Stomach (tissue), 9 donors: Measurements from ENCODE around the gene MCOLN3. TPM values are rescaled to one million over a fixed set of nuclear protein-coding genes. Genes with fewer than 3 reads are reported as not detected.
"Not testable (repeated sequence)": the region's sequence is repeated elsewhere in the genome, so short reads cannot be mapped to it uniquely, and the experiment has no call there.

Experiments
- DNase-seq, 2 donors: peaks; one replicate each; pipeline versions ENCODE4 v3.0.0 to v3.0.0-alpha.2; 2013 to 2019
- H3K27ac ChIP-seq, 5 donors: fragments of 200-600 bp in 4 of 5; sonication (generic) in 4 of 5; one replicate each; pipeline ENCODE4 v1.5.1; 2013 to 2019; ENCODE audit warnings: mild to moderate bottlenecking in 1 of 5, moderate library complexity in 1 of 5
- H3K27me3 ChIP-seq, 3 donors: fragments of 200-600 bp; sonication (generic); one replicate each; pipeline ENCODE4 v1.5.1; 2017 to 2019; ENCODE audit warnings: mixed run types in 1 of 3
- H3K36me3 ChIP-seq, 4 donors: fragments of 200-600 bp; sonication (generic); 1 replicate in 3 of 4; 2 replicates in 1 of 4; pipeline ENCODE4 v1.5.1; 2016 to 2019
- H3K4me1 ChIP-seq, 4 donors: fragments of 200-600 bp; sonication (generic); one replicate each; pipeline ENCODE4 v1.5.1; 2016 to 2019
- H3K4me3 ChIP-seq, 4 donors: fragments of 200-600 bp; sonication (generic) in 3 of 4; one replicate each; pipeline ENCODE4 v1.5.1; 2016 to 2019; ENCODE audit warnings: mild to moderate bottlenecking in 1 of 4
- H3K9me3 ChIP-seq, 4 donors: fragments of 200-600 bp; sonication (generic); one replicate each; pipeline ENCODE4 v1.5.1; 2016 to 2019
- CTCF ChIP-seq, 7 experiments: fragments of 450-650 bp in 4 of 7; fragments of 200-600 bp in 3 of 7; sonication (generic) in 3 of 7; IDR thresholded peaks; one replicate each; pipeline ENCODE4 v1.5.1; 2016 to 2019; ENCODE audit warnings: antibody characterized with exemption in 7 of 7, control low read depth in 2 of 7, mild to moderate bottlenecking in 1 of 7
- EP300 ChIP-seq: sonication (generic); formaldehyde crosslinking; IDR thresholded peaks from one replicate; pipeline ENCODE4 v1.6.1; 2017; ENCODE audit warnings: antibody characterized with exemption
- POLR2A ChIP-seq, 4 donors: fragments of 450-650 bp; IDR thresholded peaks; one replicate each; pipeline ENCODE4 v1.6.1; 2016; ENCODE audit warnings: antibody characterized with exemption in 4 of 4, control low read depth in 2 of 4, mild to moderate bottlenecking in 1 of 4, moderate library complexity in 1 of 4
- POLR2AphosphoS5 ChIP-seq, 3 donors: sonication (generic); formaldehyde crosslinking; IDR thresholded peaks; one replicate each; pipeline ENCODE4 v1.6.1; 2016; ENCODE audit warnings: antibody characterized with exemption in 3 of 3
- WGBS, 5 donors: extraction: QIAGEN DNeasy Blood & Tissue Kit in 3 of 5; methylation state at CpG; one replicate each; pipeline versions ENCODE4 v1.1.5 to v1.1.7; 2013 to 2018; 5-methylcytosine and 5-hydroxymethylcytosine counted together
- intact Hi-C: fragments of 100-400 bp; cut with DNase I; formaldehyde crosslinking; loops from one replicate; pipeline ENCODE4 v1.15.1; 2023; ENCODE audit warnings: low total_unique reads
- polyA plus RNA-seq, 3 donors: library from polyadenylated mRNA; stranded (reverse); fragments of 200-250 nt; gene quantifications; one replicate each; pipeline ENCODE4 v1.2.3, GENCODE V29; 2013
- total RNA-seq, 5 donors: library from RNA; depleted of rRNA; stranded (reverse); fragments of >200 nt; gene quantifications; one replicate each; pipeline versions ENCODE4 v1.1.0 to v1.2.3, GENCODE V29; 2014 to 2016
- donor health status: healthy with polysubstance abuse.
- donor health status: Bipolar disorder and iron deficiency.
- donor health status: healthy.

The MCOLN3 gene
- total and polyA plus RNA-seq, 8 donors: 0.89 to 7.3 (median 1.4) TPM; not detected in 2

- Histone ChIP-seq H3K27ac (no peak overlapping the region), H3K4me1 (no peaks in the 10 kb centered on the region), H3K36me3 (no peaks in the 10 kb centered on the region), H3K4me3 (no peak overlapping the region), H3K9me3 (no peaks in the 10 kb centered on the region), H3K27me3 (no peaks in the 10 kb centered on the region)
- no peak for DNase-seq
- TF ChIP-seq POLR2A (IDR thresholded peaks at IDR 0.05) (no peak), CTCF (IDR thresholded peaks at IDR 0.05) (no peak), EP300 (no peak), POLR2AphosphoS5 (IDR thresholded peaks at IDR 0.05) (no peak)
- intact Hi-C loops: no loop called here
- 87 to 97% (median 91%) methylated on average over 3 of the region's 3 CpGs for WGBS, 5 donors
Observed at GRCh38 chr1:85024736-85025135, 23.6 kb downstream of the MCOLN3 start.

GRCh38 chr1:85022700-85023099 lies 25.6 kb downstream of the MCOLN3 start:
- Histone ChIP-seq H3K4me1 (no peaks in the 10 kb centered on the region), H3K36me3 (no peaks in the 10 kb centered on the region), H3K27me3 (no peaks in the 10 kb centered on the region), H3K4me3 (no peak overlapping the region), H3K27ac (no peak overlapping the region), H3K9me3 (no peaks in the 10 kb centered on the region)
- no peak for DNase-seq
- intact Hi-C loops: no loop called here
- TF ChIP-seq POLR2AphosphoS5 (IDR thresholded peaks at IDR 0.05): no peak
- no peak for TF ChIP-seq CTCF (IDR thresholded peaks at IDR 0.05)
- TF ChIP-seq EP300: no peak
- no peak for TF ChIP-seq POLR2A (IDR thresholded peaks at IDR 0.05)

- Histone ChIP-seq H3K27me3 (no peaks in the 10 kb centered on the region), H3K36me3 (no peaks in the 10 kb centered on the region), H3K9me3 (no peaks in the 10 kb centered on the region), H3K4me1 (no peaks in the 10 kb centered on the region), H3K4me3 (no peak overlapping the region), H3K27ac (no peak overlapping the region)
- intact Hi-C loops: no loop called here
- DNase-seq: peak in 1 of 2 donors; percentile 44
- WGBS, 5 donors: 73 to 84% (median 79%) methylated on average over 4 of the region's 4 CpGs
- TF ChIP-seq POLR2A (IDR thresholded peaks at IDR 0.05): no peak
- no peak for TF ChIP-seq CTCF (IDR thresholded peaks at IDR 0.05)
- TF ChIP-seq POLR2AphosphoS5 (IDR thresholded peaks at IDR 0.05): no peak
- no peak for TF ChIP-seq EP300
Observed at GRCh38 chr1:85019994-85020393, 28.3 kb downstream of the MCOLN3 start.

GRCh38 chr1:85015826-85016225 lies 32.5 kb downstream of the MCOLN3 start:
- WGBS, 5 donors: 73 to 94% (median 87%) methylated on average over 1 of the region's 1 CpG
- Histone ChIP-seq H3K4me1 (no peaks in the 10 kb centered on the region), H3K27me3 (no peaks in the 10 kb centered on the region), H3K27ac (no peak overlapping the region), H3K4me3 (no peak overlapping the region), H3K9me3 (no peaks in the 10 kb centered on the region), H3K36me3 (no peaks in the 10 kb centered on the region)
- TF ChIP-seq CTCF (IDR thresholded peaks at IDR 0.05): no peak
- no peak for TF ChIP-seq POLR2AphosphoS5 (IDR thresholded peaks at IDR 0.05)
- TF ChIP-seq EP300: no peak
- TF ChIP-seq POLR2A (IDR thresholded peaks at IDR 0.05): no peak
- intact Hi-C loops: no loop called here
- DNase-seq: no peak

- H3K9me3 ChIP-seq: peaks cover 0 to 23% (median 17%) of the 10 kb centered on the region in 4 donors
- DNase-seq, H3K36me3 ChIP-seq, intact Hi-C loops, H3K27ac ChIP-seq, H3K4me1 ChIP-seq, H3K4me3 ChIP-seq: not testable (repeated sequence)
- 70 to 87% (median 83%) methylated on average over 1 of the region's 1 CpG for WGBS, 5 donors
- peaks cover 0 to 23% (median 0%) of the 10 kb centered on the region in 3 donors for H3K27me3 ChIP-seq
Observed at GRCh38 chr1:85005641-85006040, 42.7 kb downstream of the MCOLN3 start.
